Panc1 (cell line): Measurements from ENCODE around the gene GALNT4. TPM values are rescaled to one million over a fixed set of nuclear protein-coding genes. Genes with fewer than 3 reads are reported as not detected.
A peak's percentile ranks its signal among the peaks of the same experiment; 100 is the strongest.

Experiments
- ATAC-seq: fragments of 200-7000 bp; cut with Tn5 transposase; 2 replicates; pipeline ENCODE4 v1.9.1; 2020; ENCODE audit warnings: mild to moderate bottlenecking, moderate library complexity
- Bru-seq: library from RNA; stranded (reverse); fragments of 400-500 nt; gene quantifications from one replicate; lab custom pipeline; 2021; lab: Mats Ljungman, UMichigan
- BruChase-seq, 2 experiments: library from RNA; stranded (reverse); fragments of 400-500 nt; gene quantifications; one replicate each; lab custom pipeline; 2021; lab: Mats Ljungman, UMichigan
- BruUV-seq: library from RNA; stranded (reverse); fragments of 400-500 nt; replicated peaks from 2 replicates; lab custom pipeline; 2021; lab: Mats Ljungman, UMichigan
- CTCF ChIA-PET: fragments of 300-600 bp; sonication (Branson Sonifier 250); formaldehyde crosslinking; loops from one replicate; lab custom pipeline; 2022; ENCODE audit warnings: antibody characterized with exemption; lab: Charles Lee
- POLR2A ChIA-PET: fragments of 300-600 bp; sonication (Branson Sonifier 250); formaldehyde crosslinking; loops from one replicate; lab custom pipeline; 2022; ENCODE audit warnings: antibody characterized with exemption; lab: Charles Lee
- DNase-seq: peaks from one replicate; pipeline ENCODE4 v3.0.0-alpha.2; 2010; ENCODE audit warnings: low read depth, low spot score
- H3K27ac ChIP-seq: 2 replicates; pipeline ENCODE4 v1.5.1; 2011; ENCODE audit warnings: mild to moderate bottlenecking, low read length, inconsistent platforms
- H3K27me3 ChIP-seq: fragments of 200-500 bp; sonication (Bioruptor generic); 2 replicates; pipeline ENCODE4 v1.6.0; 2014; ENCODE audit warnings: low read length, inconsistent platforms; ENCODE audit not compliant: control insufficient read depth, insufficient read depth
- H3K36me3 ChIP-seq: fragments of 200-500 bp; sonication (Bioruptor generic); 2 replicates; pipeline ENCODE4 v1.5.1; 2014; ENCODE audit warnings: inconsistent platforms, mild to moderate bottlenecking, low read length, moderate library complexity; ENCODE audit not compliant: control insufficient read depth, insufficient read depth
- H3K4me1 ChIP-seq: 2 replicates; pipeline ENCODE4 v1.5.1; 2011; ENCODE audit warnings: inconsistent platforms, mild to moderate bottlenecking, low read length, moderate library complexity; ENCODE audit not compliant: control insufficient read depth, insufficient read depth
- H3K4me3 ChIP-seq, 2 experiments: 2 replicates each; pipeline ENCODE4 v1.5.1; 2011 to 2012; ENCODE audit warnings: low read depth in 2 of 2, low read length in 2 of 2, mild to moderate bottlenecking in 2 of 2, inconsistent platforms in 1 of 2, moderate library complexity in 1 of 2
- H3K9me3 ChIP-seq: fragments of 200-500 bp; sonication (Bioruptor generic); 2 replicates; pipeline ENCODE4 v1.5.1; 2014; ENCODE audit warnings: low read depth, mild to moderate bottlenecking, inconsistent platforms, low read length, moderate library complexity; ENCODE audit not compliant: control insufficient read depth, insufficient read depth
- CTCF ChIP-seq: fragments of 450-650 bp; IDR thresholded peaks from 2 replicates; pipeline ENCODE4 v1.5.1; 2017; ENCODE audit warnings: mild to moderate bottlenecking
- POLR2AphosphoS5 ChIP-seq: IDR thresholded peaks from 2 replicates; pipeline ENCODE4 v1.6.1; 2012; ENCODE audit warnings: mild to moderate bottlenecking, low read depth, low read length, moderate library complexity
- REST ChIP-seq, 2 experiments: IDR thresholded peaks; 2 replicates each; pipeline ENCODE4 v1.6.1; 2011 to 2012; ENCODE audit warnings: low read depth in 2 of 2, control low read depth in 1 of 2, low read length in 1 of 2, mild to moderate bottlenecking in 1 of 2, moderate library complexity in 1 of 2; ENCODE audit not compliant: insufficient read depth in 1 of 2
- SIN3A ChIP-seq: IDR thresholded peaks from 2 replicates; pipeline ENCODE4 v1.6.1; 2012; ENCODE audit warnings: low read depth, mild to moderate bottlenecking, low read length, moderate library complexity, borderline replicate concordance; ENCODE audit not compliant: insufficient read depth
- TCF7L2 ChIP-seq: IDR thresholded peaks from 2 replicates; pipeline ENCODE4 v1.6.1; 2011; ENCODE audit warnings: mild to moderate bottlenecking, low read depth, low read length, inconsistent platforms
- in situ Hi-C: cut with HindIII; loops from 2 replicates; pipeline ENCODE4 v1.10.0; 2016; ENCODE audit warnings: low sequenced_read_pairs, low pct_unique_long_range_greater_than_20kb
- intact Hi-C: fragments of 100-400 bp; cut with micrococcal nuclease; formaldehyde crosslinking; loops from one replicate; pipeline ENCODE4 v1.10.0; 2022; ENCODE audit not compliant: unreplicated experiment
- long read RNA-seq: library from polyadenylated mRNA; unstranded; transcript quantifications from one replicate; pipeline ENCODE4 v2.0.0, GENCODE V29; 2021; ENCODE audit not compliant: unreplicated experiment
- polyA plus RNA-seq: library from polyadenylated mRNA; unstranded; fragments of >200 nt; gene quantifications from one replicate; pipeline ENCODE4 v1.2.1, GENCODE V29; 2012; ENCODE audit warnings: missing spikeins; ENCODE audit not compliant: insufficient read length
- total RNA-seq: library from RNA; stranded (reverse); gene quantifications from one replicate; pipeline ENCODE4 v1.2.1, GENCODE V29; 2021; ENCODE audit not compliant: unreplicated experiment

GALNT4 gene
- total RNA-seq (5.1 TPM), Bru-seq, nascent RNA (percentile 63 among the genes with signal in this experiment), BruChase-seq, experiment 1, labeled RNA remaining after a 2-hour chase (percentile 86 among the genes with signal in this experiment), BruChase-seq, experiment 2, labeled RNA remaining after a 6-hour chase (percentile 88 among the genes with signal in this experiment)
- polyA plus RNA-seq = 2.0 TPM
- long read RNA-seq, full-length matches to known transcripts = 26 of 26 reads
- long read RNA-seq, partial matches to known transcripts = 0 of 26 reads
- long read RNA-seq, other reads (novel, unspliced or antisense) = 0 of 26 reads

- ATAC-seq (peak; percentile 92), DNase-seq (peak; percentile 67)
- in situ Hi-C loops (no loop called here), intact Hi-C loops (loop anchor here (2.0 kb wide), 1 partner anchor 172 kb away; the partner anchor contains the start of gene DUSP6)
- peak within 1 kb of the TSS; percentile 89 to 93 for H3K4me3 ChIP-seq
- TF ChIP-seq TCF7L2 = no peak
- TF ChIP-seq CTCF = peak; percentile 82
- TF ChIP-seq SIN3A = no peak; the same call in 1 of the 2 replicates
- TF ChIP-seq REST (IDR thresholded peaks at IDR 0.05; ENCODE audit: insufficient read depth in 1 of 2, low read depth in 2 of 2, low read length in 1 of 2) = no peak
- peak; percentile 68; the same call in 1 of the 2 replicates for TF ChIP-seq POLR2AphosphoS5
- H3K27ac ChIP-seq = peak within 1 kb of the TSS; percentile 85
- ChIA-PET CTCF (no interaction called here), POLR2A (interaction anchor here (0.7 kb wide), 1 partner anchor 316 kb away, joined by 3 read pairs; no protein-coding TSS in a partner anchor)
- no TSS peak for BruUV-seq
- no peaks in the 10 kb centered on the region for H3K27me3 ChIP-seq
- no peaks in the 10 kb centered on the region; the same call in 1 of the 2 replicates for H3K36me3 ChIP-seq
- H3K9me3 ChIP-seq = no peaks in the 10 kb centered on the region
- peaks cover 27% of the 10 kb centered on the region for H3K4me1 ChIP-seq
Measured at GRCh38 chr12:89524541-89525304, at the start of gene GALNT4. Gene GALNT4 (minus strand): TSS chr12:89524796. CDS start chr12:89524549, 247 bp downstream.

GRCh38 chr12:89573051-89573810 lies 48.6 kb upstream of the GALNT4 start:
- intact Hi-C loops = no loop called here
- no peak overlapping the region for H3K4me3 ChIP-seq
- CTCF ChIA-PET = no interaction called here
- in situ Hi-C loops = no loop called here
- ATAC-seq = no peak
- POLR2A ChIA-PET = no interaction called here
- no peak overlapping the region for H3K27ac ChIP-seq
- DNase-seq = no peak
- BruUV-seq = no TSS peak
- TF ChIP-seq TCF7L2 (no peak), CTCF (no peak), SIN3A (no peak), REST (IDR thresholded peaks at IDR 0.05; ENCODE audit: insufficient read depth in 1 of 2, low read depth in 2 of 2, low read length in 1 of 2) (no peak), POLR2AphosphoS5 (no peak)
- H3K27me3 ChIP-seq = no peaks in the 10 kb centered on the region
- no peaks in the 10 kb centered on the region for H3K4me1 ChIP-seq
- no peaks in the 10 kb centered on the region for H3K9me3 ChIP-seq
- H3K36me3 ChIP-seq = no peaks in the 10 kb centered on the region
